GM19452 (cell line): ENCODE results near the gene RNF227.
"Not testable (repeated sequence)": the region's sequence is repeated elsewhere in the genome, so short reads cannot be mapped to it uniquely, and the experiment has no call there.

Experiments
- ATAC-seq: cut with Tn5 transposase; IDR thresholded peaks from one replicate; pipeline ENCODE4 v1.9.1; 2021; ENCODE audit not compliant: unreplicated experiment

RNF227 gene

GRCh38 chr17:7864995-7865650 lies 51.0 kb downstream of the RNF227 start:
- ATAC-seq, result no peak

DNA sequence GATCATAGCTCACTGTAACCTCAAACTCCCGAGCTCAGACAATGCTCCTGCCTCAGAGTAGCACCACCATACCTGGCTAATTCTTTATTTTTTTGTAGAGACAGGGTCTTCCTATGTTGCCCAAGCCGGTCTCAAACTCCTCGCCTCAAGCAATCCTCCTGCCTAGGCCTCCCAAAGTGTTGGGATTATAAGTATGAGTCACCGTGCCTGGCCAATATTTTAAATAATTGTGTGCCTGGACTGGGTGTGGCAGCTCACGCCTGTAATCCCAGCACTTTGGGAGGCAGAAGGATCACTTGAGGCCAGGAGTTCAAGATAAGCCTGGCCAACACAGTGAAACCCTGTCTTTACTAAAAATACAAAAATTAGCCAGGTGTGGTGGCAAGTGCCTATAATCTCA lies 51.7 kb downstream of the RNF227 start:
- ATAC-seq, result not testable (repeated sequence)
